HG03565 (cell line): ENCODE measurements around the gene RASGRP3.

Experiments
- ATAC-seq: cut with Tn5 transposase; IDR thresholded peaks from one replicate; pipeline ENCODE4 v1.9.1; 2021; ENCODE audit warnings: mild to moderate bottlenecking, moderate library complexity; ENCODE audit not compliant: unreplicated experiment

The RASGRP3 gene

DNA sequence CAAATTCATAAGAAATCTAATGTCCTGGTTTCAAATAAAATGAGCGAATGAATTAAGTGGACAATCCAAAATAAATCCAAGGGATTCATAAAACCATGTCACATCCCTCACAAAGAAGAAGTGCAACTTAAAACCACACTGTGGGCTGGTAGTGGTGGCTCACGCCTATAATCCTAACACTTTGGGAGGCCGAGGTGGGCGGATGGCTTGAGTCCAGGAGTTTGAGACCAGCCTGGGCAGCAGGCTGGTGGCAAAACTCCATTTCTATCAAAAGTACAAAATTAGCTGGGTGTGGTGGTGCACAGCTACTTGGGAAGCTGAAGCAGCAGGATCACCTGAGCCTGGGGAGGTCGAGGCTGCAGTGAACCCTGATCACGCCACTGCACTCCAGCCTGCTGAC lies 97.2 kb downstream of the RASGRP3 start:
- no peak for ATAC-seq

DNA sequence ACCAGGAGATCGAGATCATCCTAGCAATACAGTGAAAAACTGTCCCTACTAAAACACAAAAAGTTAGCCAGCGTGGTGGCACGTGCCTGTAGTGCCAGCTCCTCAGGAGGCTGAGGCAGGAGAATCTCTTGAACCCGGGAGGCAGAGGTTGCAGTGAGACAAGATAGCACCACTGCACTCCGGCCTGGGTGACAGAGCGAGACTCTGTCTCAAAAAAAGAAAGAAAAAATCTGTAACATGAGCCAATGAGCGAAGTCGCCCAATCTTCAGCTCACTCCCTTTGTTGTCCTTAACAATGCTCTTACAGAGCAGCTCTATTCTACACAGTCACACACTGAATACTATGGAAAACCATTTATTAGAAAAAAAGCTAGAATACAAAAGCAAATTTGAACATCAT lies 100.6 kb downstream of the RASGRP3 start:
- no peak for ATAC-seq

DNA sequence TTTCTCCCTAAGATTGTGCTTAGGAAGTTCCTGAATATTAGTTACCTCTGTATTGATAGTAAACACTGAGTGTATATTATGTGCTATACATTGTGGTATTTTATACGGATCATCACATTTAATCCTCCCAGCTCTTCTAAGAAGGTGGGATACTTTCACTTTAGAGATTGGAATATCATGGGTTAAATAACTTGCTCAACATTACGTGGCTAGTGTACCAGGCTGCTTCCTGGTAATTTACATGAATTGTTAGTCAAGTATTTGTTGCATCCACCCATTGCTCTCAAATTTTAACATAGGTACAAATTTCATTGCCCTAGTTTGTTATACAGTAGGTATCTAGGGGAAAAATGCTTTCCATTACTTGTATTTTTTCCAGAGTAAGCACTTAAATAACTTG lies 101.2 kb downstream of the RASGRP3 start:
- ATAC-seq: no peak

DNA sequence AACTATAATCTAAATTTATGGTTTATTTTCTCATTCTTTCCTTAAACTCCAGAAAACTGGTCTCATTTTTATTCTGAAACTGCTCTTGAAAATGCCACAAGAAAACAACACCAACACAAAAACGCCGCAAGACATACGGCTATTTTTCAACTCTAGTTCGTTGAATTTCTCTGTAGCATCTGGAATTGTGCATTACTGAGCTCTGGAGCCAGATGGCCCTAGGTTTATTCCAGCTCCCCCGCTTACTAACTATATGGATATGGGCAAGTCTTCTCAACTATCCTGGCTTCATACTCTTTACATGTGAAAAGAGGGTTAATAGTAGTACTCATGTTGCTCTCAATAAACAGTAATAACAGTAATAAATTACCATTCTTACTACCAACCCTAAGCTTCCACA lies 102.8 kb downstream of the RASGRP3 start:
- no peak for ATAC-seq

DNA sequence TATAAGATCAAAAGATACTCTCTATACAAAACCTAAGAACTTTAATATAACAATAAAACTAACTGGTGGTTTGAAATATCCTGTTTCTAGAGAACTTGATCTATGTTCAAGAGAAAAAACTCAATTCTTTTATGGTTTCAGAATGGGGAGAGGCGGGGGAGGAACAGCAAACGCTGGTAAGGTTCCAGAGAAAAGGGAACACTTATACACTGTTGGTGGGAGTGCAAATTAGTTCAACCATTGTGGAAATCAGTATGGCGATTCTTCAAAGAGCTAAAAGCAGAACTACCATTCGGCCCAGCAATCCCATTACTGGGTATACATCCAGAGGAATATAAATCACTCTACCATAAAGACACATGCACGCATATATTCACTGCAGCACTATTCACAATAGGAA lies 105.4 kb downstream of the RASGRP3 start:
- ATAC-seq: no peak

DNA sequence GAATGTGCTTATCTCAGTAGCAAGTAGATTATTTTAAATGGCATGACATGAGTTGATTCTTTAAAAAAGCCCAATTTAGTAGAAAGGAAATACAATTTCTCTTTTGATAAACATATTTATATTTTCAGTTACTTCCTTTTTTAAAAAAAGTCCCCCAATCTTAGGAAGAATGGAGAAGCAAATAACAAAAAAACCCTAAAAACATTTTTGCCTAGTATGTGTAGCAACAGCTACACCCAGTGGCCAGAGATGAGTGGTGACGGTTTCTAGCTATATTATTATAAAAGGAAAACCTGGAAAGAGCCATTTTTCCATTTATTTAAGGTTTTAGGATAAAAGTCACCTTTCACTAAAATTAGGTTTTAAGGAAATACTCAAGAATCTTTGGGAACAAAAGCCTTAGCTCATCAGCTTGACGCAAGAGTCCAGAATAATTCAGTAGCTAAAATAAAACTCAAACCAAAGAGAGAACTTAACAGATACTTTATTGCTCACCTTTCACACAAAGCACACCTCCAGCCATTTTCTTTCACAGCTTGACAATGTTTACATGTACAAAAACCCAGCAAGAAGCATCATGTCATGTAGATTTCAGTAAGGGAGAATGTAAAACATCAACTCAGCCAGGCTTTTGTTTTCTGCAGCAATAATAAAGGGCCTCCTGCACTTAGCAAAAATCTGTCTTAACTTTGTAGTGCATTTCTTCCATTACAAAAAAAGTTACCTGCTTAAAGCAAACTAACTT lies 106.9 kb downstream of the RASGRP3 start:
- peak; percentile 59 for ATAC-seq

DNA sequence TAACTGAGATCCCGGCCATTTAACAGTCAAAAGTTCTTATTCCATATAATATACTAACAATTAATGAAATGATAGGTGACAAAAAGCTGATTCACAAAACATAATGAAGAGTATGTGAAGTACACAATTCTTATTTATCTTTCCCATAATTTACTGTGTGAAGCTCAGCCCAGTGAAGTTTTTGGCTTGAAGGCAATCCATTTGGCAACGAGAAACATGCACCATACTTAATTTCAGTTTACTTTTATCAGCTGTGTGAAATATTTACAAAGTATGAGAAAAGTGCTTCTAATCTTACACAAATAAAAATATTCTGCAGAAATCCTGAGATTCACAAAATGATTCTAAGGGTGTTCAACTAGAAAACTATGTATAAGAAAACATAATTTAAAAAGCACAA lies 110.3 kb downstream of the RASGRP3 start:
- no peak for ATAC-seq

DNA sequence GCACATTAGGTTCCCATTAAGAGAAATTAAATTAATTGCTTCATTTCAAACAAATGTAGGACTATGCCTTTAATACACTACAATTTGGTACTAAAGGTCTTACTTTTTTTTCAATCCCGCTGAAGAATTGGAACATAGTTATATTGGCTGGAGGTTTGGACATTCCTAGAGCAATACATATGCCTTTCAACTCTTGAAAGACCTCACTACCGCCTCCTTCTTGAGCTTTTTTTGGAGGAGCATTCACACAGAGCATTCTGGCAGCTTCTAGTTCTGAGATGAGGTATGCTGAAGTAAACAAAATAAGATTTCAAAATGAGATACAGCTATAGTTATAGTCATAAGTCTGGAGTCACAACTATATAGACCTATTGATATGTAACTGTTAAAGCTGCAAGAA lies 111.8 kb downstream of the RASGRP3 start:
- ATAC-seq: no peak

DNA sequence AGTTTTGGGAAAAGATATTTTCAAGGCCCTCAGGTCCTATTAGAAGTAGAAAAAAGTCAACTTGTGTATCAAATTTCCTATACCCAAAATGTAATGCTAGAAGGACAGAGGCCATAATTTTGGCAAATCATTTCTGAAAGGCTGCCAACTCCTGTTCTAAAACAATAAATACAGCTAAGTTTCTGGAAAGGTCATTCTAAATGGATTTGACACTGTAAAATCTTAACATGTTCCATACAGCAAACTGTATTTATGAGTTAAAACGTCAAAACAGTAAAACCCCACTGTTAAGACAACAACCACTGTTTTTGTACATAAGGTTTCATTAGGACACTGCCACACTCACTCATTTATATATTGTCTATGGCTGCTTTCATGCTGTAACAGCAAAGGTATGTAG lies 113.0 kb downstream of the RASGRP3 start:
- no peak for ATAC-seq

DNA sequence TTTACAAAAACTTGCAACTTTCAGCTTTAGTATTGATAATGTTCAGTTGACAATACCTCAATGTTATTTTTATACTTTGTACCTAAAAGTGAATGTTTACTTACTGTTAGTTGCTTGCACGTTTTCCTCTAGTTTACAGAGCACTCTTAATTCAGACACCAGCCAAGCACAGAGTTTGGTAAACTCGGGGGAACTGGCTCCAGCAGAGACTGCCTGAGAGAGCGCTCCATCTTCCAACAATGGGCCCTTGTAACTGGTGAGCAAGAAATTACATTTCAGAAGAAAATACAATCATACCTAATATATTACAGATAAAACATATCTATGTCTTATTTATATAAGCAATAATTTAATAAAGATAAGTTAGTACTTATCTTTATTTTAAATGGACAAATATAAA lies 118.9 kb downstream of the RASGRP3 start:
- ATAC-seq: no peak

DNA sequence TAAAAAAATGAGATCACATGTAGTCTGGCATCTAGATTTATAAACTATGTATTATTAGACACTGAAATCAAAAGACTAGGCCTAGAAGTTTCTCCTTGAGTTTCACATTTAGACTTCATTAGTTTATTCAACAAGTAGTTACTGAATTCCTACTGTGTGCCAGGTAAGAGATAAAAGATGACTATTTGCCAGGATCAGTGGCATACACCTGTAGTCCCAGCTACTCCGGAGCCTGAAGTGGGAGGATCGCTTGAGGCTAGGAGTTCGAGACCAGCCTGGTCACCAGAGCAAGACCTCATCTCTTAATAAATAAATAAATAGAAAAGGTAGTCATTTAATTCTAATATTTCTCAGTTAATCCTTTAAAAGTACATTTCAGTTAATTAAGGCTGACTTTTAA lies 120.6 kb downstream of the RASGRP3 start:
- no peak for ATAC-seq

DNA sequence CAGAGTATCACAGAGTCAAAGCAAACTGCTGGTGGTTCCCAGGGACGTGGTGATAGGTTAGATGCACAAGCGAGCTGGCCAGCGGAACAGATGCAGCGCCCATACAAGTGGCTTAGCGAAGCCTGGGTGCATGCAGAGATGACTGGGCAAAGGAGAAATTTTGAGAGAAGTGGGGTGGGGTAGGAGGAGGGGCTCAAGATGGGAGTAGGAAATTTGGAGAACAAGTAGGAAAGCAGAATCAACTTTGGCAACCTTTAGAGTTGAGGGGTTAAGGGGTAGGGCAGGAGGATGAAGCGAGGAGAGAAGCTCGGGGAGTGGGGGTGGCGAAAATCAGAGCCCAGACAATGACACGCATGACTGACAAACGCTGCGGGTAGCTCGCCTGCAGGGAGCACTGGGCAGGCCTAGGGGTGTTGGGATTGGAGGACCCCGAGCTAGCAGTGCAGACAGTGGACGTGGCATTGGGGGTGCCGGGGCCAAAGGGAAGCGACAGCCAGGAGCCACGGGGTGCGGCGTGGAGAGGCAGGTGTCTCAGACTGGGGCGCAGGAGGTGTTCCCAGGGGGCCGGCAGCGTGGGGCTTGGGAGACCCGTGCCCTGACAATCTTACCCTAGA lies 122.2 kb downstream of the RASGRP3 start:
- ATAC-seq: peak; percentile 44

DNA sequence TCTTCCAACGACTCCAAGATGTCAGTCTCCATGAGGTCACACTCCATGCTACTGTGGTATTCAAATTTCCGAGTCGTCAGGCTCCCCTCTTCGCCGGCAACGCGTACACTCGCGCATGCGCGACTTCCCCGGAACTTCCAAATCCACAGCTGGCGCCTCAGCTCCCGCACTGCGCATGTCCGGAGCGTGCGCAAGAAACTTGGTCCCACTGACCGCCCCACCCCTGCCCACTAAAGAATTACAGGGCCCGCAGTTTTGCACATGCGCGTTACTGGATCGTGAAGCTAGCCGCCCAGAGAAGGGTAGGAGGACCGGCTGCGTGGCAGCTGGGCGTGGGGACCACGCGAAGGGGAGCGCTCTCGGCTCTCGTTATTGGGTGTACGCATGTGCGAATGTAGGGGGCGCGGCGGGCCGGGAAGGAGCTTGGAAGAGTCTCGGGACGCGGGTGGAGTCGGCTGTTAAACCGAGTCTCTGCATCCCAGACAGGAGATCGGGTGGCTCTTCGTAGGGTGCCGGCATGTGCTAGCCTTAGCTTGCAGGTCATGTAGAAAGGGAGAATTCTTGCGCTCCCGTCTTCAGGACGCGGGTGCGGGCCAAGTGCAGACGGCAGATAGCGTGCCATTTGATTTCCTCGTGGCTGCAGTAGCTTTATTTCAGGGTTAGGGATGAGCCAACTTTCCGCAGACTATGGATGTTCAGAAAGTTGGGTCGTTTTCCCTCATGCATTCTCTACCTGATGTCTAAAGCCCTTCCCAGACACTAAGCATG lies 122.9 kb downstream of the RASGRP3 start, which contains the start of gene FAM98A:
FAM98A (minus strand) TSS at position 125 of the 768 bp plus-strand sequence; CDS start at position 47, 78 bp downstream.
- peak; percentile 83 for ATAC-seq

DNA sequence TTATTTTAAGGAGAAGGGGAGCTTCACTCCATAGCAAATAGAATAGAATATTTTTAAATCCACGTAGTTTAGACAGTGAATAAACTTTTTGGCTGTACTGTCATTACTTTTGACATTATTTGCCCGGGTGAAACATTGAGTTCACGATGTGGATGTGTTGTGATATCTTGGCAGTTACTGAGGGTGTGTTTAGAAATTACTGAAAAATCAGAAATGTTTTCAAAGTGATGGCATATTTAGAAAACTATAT lies 123.4 kb downstream of the RASGRP3 start:
- ATAC-seq: no peak

DNA sequence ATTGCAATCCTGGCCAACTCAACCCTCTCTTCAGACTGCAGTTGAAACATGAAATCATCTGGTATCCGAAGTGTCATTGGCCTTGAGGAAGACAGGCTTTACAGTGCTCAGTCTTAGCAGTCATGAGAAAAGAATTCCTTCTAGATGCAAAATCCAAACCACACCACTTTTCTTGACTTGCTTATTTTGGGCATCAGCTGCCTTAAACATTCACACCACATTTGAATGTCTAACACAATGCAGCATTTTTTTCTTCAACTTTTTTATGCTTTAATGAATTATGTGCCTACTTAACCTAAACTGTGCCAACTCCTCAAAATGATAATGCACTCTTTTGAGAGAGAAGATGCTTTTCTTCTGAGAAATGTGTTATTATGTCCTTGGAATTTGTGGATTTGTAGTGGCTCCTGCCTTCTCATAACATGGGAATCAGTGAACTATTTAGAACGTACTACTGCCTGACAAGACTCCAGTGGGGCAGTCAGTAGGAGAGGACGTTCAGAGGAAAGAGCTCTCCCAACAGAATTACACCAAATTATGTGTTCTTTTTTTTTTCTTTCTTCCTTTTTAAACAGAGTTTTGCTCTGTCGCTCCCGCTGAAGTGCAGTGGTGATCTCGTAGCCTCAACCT lies 125.9 kb downstream of the RASGRP3 start:
- ATAC-seq: no peak

DNA sequence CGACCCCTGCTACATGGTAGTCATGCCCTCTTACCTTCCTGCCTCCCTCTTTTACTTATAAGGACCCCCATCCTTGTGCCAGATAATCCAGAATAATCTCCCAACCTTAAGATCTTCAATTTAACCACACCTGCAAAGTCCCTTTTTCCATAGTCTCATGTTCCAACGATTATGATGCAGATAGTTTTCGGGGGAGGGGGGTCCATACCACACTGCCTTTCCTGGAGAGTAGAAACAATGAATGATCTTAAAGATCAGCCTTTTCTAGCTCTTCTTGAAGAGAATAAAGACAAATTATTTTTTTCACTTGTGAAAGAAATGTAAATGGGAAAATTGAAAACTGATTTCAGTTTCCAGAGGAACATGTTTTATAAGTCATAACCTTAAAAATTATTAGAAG lies 127.0 kb downstream of the RASGRP3 start:
- ATAC-seq: no peak

DNA sequence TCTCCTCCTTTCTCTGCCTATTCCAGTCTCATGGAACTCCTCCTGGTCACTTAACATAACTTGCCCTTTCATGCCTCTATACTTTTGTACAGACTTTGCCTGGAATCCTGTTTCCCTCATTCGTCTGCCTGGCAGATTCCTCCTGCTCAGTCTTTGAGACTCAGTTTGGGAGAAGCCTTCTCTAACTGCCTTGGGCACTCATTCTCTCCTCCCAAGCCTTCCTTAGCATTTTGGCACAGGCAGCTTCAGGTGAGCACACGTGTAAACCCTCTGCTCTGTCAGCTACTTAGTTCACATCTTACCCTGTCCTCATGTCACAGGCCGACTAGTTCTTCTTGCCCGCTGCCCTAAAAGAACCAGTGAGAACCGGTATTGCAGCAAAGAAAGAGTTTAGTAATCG lies 128.6 kb downstream of the RASGRP3 start:
- no peak for ATAC-seq

DNA sequence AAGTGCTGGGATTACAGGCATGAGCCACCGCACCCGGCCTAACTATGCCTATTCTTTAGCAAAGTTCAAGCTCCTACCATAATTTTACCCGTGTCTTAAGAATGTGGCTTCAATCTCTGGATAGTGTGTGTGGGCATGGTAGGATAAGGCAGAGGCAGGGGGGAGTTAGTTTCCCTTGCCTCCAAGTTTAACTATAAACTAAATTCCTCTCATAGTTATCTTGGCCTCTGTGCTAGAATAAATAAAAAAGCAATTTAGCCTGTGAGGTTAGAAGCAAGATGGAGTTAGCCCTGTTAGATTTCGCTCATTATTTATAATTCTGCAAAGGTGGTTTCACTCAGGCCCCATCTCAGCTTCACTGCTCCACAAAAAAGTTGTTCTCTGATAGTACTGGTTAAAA lies 129.7 kb downstream of the RASGRP3 start:
- ATAC-seq: no peak

DNA sequence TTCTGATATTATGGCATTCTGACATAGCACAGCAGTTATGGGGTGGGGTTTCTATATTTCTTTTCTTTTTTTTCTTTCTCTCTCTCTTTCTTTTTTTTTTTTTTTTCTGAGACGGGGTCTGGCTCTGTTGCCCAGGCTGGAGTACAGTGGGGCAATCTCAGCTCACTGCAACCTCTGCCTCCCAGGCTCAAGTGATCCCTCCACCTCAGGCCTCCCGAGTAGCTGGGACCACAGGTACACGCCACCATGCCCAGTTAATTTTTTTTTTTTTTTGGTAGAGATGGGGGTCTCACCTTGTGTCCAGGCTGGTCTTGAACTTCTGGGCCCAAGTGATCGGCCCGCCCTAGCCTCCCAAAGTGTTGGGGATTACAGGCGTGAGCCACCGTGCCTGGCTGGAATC lies 130.2 kb downstream of the RASGRP3 start:
- no peak for ATAC-seq

DNA sequence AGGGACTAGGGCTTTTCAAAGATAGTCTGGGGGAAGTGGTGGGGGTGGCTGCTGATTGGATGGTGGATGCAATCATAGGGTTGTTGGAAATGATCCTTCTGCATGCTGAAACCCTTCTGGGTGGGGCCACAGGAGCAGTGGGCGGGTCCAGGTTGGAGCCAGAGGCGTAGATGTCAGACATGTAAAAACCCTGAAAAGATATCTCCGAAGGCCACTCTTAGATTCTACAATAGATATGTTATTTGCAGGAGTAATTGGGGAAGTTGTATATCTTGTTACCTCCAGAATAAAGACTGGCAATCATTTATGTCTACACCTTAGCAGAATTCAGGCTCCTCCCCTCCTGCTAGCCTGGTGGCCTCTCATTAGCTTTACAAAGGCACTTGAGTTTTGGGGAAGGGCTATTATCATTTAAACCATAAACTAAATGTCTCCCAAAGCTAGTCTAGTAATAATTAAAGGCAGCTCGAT lies 130.8 kb downstream of the RASGRP3 start:
- no peak for ATAC-seq

DNA sequence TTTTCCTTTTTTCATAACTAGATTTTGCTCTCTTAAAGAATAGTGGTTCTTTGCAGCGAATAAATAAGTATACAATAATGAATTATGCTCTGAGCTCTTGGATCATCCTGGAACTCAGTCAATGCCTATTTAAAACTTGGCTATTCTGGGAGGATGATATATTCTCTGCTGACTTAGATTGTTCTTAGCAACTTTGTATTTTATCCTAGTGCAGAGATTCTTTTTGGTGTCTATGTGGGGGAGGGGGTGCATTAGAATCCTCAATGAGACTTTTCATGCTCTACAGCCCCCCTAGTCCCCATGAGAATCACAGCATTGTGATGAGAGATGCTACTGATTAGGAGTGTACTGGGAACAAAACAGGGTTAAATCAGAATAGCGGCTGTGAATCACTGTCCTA lies 131.5 kb downstream of the RASGRP3 start:
- no peak for ATAC-seq

DNA sequence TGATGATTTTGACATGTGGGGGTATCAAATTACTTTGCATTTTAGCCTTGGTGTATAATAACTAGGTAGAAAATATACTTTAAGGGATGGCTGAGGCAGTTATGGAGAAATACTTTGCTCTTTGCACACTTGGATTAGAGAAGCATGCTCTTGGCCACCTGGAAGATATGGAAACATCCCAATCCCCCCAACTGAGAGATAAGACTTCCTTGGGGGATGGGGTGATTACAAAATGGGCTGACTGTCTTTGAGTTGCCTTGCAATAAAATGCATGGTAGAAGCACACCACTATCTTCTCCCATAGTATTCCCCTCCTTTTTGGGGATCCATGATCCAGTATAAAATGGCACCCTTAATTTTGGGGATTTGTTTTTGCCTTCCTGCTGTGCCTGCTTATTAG lies 137.7 kb downstream of the RASGRP3 start:
- no peak for ATAC-seq
